Mucosa of gallbladder (tissue), 1 donor: ENCODE measurements around the gene NUCKS1. TPM values are rescaled to one million over a fixed set of nuclear protein-coding genes. Genes with fewer than 3 reads are reported as not detected.
"Not testable (repeated sequence)": the region's sequence is repeated elsewhere in the genome, so short reads cannot be mapped to it uniquely, and the experiment has no call there.

Source experiments
- DNase-seq: peaks from one replicate; pipeline ENCODE4 v3.0.0-alpha.2; 2020; ENCODE audit warnings: low spot score
- total RNA-seq: library from RNA; stranded (reverse); gene quantifications from one replicate; pipeline ENCODE4 v1.2.1, GENCODE V29; 2021
- donor health status: DM: no; HTN: no; CAD: no.

NUCKS1 gene
- total RNA-seq, 1 donor from 2014 or later, result 133 TPM

DNA sequence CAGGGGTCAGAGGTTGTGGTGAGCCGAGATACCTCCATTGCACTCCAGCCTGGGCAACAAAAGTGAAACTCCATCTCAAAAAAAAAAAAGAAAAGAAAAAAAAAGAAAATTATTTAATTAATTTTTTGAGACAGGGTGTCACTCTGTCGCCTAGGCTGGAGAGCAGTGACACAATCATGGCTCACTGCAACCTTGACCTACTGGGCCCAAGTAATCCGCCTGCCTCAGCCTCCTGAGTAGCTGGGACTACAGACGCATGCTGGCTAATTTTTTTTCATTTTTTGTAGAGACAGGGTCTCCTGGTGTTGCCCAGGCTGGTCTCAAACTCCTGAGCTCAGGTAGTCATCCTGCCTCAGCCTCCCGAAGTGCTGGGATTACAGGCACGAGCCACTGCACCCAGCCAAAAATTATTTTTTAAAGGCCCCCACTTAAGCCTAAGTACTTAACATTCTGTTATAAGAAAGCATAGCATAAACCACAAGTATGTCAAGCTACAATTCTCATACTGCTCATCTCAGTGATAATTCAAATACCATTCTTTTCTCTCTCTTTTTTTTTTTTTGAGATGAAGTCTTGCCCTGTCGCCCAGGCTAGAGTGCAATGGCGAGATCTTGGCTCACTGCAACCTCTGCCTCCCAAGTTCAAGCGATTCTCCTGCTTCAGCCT lies 19.9 kb downstream of the NUCKS1 start:
- no peak for DNase-seq

DNA sequence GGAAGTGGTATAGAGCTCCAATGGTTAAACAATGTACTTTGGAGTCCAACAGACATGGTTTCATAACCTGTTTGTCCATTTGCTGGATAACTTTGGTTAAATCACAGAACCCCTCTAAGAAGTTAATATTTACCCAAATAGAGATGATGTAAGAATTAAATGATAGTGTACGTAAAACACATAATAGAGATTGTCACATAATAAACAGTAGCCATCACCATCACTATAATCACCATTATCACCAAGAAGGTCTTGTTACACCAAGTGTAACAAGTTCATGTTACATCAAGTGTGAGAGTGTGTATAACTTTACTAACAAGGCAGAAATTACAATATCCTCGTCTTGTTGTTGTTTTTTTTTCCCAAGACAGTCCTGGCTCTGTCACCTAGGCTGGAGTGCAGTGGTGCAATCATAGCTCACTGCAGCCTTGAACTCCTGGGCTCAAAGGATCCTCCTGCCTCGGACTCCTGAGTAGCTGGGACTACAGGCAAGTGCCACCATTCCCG lies 23.3 kb downstream of the NUCKS1 start:
- DNase-seq, result no peak

GRCh38 chr1:205725514-205725913 lies 24.5 kb downstream of the NUCKS1 start:
- no peak for DNase-seq

DNA sequence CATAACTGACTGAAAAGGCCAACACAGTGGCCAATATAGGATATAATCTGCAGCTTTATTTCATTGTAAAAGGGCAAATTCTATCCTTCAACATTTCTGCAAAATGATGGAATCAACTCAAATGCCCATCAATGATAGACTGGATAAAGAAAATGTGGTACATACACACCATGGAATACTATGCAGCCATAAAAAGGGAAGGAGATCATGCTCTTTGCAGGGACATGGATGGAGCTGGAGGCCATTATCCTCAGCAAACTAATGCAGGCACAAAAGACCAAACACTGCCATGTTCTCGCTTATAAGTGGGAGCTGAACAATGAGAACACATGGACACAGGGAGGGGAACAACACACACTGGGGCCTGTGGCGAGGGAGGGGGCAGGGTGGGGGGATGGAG lies 29.2 kb downstream of the NUCKS1 start:
- DNase-seq, result not testable (repeated sequence)

- DNase-seq, result no peak
These were observed 30.2 kb downstream of the NUCKS1 start for GRCh38 chr1:205719762-205720161.

DNA sequence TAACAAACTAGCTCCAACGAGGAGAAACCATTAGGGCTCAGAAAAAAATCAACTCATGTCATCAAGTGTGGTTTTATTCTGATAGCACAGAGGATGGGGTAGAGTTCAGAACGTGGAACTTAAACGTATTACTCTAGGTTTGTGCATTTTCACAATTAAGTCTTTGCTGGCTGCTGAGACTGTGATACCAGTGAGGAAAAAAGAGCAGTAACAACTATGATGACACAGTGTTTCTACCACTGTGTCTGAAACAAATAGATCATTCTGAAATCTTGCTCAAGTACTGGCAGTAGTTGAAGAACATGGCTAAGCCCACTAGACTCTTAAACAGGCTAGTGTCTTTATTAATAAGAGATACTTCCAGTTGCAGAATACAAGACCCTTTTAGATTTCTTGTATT lies 31.0 kb downstream of the NUCKS1 start:
- no peak for DNase-seq

- no peak for DNase-seq
These were observed 33.4 kb downstream of the NUCKS1 start for GRCh38 chr1:205716371-205717132.

- no peak for DNase-seq
These were observed 34.4 kb downstream of the NUCKS1 start for GRCh38 chr1:205715628-205716027.

- no peak for DNase-seq
These were observed 35.1 kb downstream of the NUCKS1 start for GRCh38 chr1:205714906-205715246.

- no peak for DNase-seq
These were observed 35.6 kb downstream of the NUCKS1 start for GRCh38 chr1:205714190-205714905.

DNA sequence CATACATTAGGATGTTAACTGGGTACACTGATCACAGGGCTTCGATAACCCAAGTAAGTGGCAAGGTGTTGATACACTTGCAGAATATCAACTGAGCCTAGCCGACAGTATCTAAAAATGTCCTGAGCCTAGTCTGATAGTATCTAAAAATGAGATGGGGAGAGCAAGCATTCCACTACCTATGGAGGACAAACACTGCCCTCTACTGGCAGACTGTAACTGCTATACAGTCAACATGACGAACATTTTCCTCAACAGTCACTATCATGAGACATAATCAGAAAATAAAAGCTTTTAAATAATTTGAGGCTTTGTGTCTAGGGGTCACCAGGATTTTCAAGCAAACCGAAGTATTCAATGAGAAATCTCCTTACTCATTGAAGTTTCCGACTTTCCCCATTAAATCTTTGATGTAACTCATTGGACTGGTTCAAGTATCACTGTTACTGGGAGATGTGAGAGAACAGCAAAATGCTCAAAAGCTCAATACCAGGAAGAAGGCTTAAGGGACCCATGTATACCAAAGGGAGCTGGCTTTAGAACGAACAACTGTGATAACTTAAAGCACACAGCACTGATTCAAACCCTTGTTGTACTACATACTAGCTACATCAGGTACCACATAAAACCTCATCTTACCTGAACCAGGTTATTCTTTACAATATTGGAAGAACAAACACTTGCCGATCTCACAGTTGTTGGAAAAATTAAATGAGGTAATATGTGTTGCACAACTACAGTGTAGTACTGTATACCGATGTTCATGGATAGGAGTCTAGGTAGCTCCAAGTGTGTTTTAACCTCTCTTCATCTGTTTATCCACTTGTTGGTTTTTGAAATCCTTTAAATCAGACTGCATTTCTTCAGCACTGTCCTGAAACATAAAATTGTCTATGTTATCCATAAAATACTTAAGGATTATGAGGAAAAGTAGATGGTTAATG lies 38.6 kb downstream of the NUCKS1 start:
- peak; percentile 83 for DNase-seq

DNA sequence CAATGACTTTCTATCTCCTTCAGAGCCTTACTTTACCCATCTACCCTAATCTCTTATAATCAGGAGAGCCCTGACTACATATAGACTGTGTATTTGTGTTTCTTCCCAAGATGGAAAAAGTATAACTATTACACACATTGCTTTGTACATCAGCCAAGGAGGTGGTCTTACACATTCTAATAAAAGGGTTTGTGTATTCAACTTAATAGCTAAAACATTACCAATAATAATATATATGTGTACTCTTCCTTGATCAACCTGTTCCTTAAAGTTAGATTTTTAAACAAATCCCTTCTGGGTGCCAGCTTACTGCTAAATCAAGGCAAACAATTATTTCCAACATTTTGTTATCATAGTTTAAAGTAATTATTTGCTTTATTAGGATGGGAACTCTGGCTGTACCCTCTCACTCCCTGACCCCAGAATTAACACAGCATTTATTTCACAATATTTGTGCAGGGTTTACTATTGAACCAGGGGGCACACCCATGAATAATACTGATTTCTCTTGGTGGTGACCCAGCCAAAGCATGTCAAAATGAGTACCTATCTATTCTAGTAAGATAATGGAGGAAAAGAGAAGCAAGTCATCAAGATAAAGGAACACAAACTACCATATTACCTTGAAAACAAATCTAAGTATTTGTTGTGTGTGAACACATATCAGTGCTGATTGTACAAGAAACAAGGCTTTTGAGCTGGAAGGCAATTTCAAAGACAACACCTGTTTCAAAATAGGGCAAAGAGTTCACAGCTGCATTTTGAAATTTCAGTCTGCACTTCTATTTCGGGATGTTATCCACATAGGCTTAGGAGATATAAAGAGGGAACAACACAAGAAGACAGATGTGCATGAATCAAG lies 39.5 kb downstream of the NUCKS1 start:
- no peak for DNase-seq

DNA sequence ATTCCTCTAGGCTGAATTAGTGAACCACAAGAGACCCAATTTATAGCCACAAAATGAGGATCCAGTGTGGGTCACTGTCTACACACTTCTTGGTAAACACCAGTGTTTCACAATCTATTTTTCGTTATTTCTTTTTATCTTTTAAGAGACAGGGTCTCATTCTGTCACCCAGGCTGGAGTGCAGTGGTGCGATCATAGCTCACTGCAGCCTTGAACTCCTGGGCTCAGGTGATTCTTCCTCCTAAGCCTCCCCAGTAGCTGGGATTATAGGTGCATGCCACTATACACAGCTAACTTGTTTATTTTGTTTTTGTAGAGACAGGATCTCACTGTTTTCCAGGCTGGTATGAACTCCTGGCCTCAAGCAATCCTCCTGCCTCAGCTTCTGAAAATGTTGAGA lies 40.3 kb downstream of the NUCKS1 start:
- no peak for DNase-seq

DNA sequence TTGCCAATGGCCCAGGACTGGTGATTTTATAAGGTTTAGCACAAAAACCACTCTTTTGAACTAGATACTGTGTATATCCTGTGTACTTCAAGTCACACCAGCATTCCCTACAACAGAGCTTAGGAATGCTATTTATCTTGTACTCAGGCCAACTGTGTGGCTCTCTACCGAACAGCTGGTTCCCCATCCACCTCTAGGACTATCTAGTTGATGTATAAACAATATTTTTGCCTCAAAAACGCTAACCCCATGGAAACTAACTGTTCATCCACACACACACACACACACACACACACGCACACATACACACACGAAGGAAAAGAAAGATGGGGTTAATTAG lies 41.0 kb downstream of the NUCKS1 start:
- DNase-seq, result no peak

GRCh38 chr1:205706601-205707502 lies 43.1 kb downstream of the NUCKS1 start:
- DNase-seq, result no peak

- DNase-seq, result no peak
These were observed 45.1 kb downstream of the NUCKS1 start for GRCh38 chr1:205704903-205705302.

DNA sequence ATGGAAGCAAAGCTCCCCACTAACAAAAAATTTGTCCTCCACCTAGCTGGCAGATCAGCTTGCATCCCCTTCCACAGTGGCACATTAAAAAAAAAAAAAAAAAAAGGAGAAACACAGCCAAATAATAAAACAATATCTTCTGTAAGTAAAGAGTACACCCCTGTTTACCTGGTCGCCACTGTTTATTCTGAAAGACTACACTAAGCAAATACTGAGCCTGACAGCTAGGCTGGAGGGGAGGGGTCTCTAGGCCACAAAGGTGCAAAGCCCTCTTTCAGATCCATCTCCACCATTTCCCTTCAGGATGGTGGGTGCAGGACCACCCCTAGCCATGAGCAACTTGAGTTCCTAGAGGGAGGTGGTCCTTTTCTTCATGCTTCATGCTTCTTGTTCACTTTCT lies 46.9 kb downstream of the NUCKS1 start:
- DNase-seq, result no peak

GRCh38 chr1:205701891-205702290 lies 48.1 kb downstream of the NUCKS1 start:
- DNase-seq, result no peak

- no peak for DNase-seq
These were observed 48.6 kb downstream of the NUCKS1 start for GRCh38 chr1:205701420-205701819.
